Subcutaneous abdominal adipose tissue (tissue), 5 donors: ENCODE measurements around the gene STAT5A.

ENCODE experiments used
- H3K27ac ChIP-seq: one replicate; pipeline ENCODE4 v1.7.0; 2013; ENCODE audit warnings: low read depth, mild to moderate bottlenecking, inconsistent platforms, low read length, moderate library complexity
- H3K27me3 ChIP-seq, 5 donors: one replicate each; pipeline ENCODE4 v1.7.0; 2013; ENCODE audit warnings: low read length in 5 of 5, inconsistent platforms in 1 of 5; ENCODE audit not compliant: control insufficient read depth in 5 of 5, insufficient read depth in 4 of 5
- H3K36me3 ChIP-seq, 5 donors: one replicate each; pipeline ENCODE4 v1.7.0; 2013; ENCODE audit warnings: low read length in 5 of 5; ENCODE audit not compliant: control insufficient read depth in 5 of 5, insufficient read depth in 5 of 5
- H3K4me1 ChIP-seq, 5 donors: one replicate each; pipeline ENCODE4 v1.7.0; 2013; ENCODE audit warnings: low read length in 5 of 5, mild to moderate bottlenecking in 3 of 5, moderate library complexity in 1 of 5; ENCODE audit not compliant: control insufficient read depth in 5 of 5, insufficient read depth in 5 of 5
- H3K4me3 ChIP-seq, 5 donors: one replicate each; pipeline ENCODE4 v1.7.0; 2013; ENCODE audit warnings: low read length in 5 of 5, low read depth in 1 of 5
- H3K9ac ChIP-seq, 5 donors: one replicate each; pipeline ENCODE4 v1.7.0; 2013; ENCODE audit warnings: low read length in 5 of 5, mild to moderate bottlenecking in 4 of 5, moderate library complexity in 3 of 5
- H3K9me3 ChIP-seq, 5 donors: one replicate each; pipeline ENCODE4 v1.7.0; 2013; ENCODE audit warnings: low read length in 5 of 5; ENCODE audit not compliant: control insufficient read depth in 5 of 5
- donor health status: healthy.
- donor health status: healthy.
- donor health status: healthy.
- donor health status: healthy.
- donor health status: healthy.

The STAT5A gene

DNA sequence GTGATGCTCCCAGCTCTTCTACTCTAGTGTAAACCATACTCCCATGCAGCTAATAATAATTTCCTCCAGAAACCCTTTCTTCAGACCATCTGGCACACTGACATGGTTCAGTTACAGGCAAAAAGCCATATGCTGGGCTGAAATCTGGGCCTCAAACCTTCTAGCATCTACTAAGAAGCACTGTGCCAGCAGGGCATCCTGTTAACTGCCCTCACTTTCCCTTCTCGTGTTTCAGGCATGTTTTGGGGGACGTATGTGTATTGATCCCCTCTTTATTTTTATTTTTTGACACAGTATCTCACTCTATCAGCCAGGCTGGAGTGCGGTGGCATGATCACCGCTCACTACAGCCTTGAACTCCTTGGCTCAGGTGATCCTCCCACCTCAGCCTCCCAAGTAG, 33.3 kb downstream of the STAT5A start:
- H3K9me3 ChIP-seq, result no peaks in the 10 kb centered on the region
- peaks cover 0 to 28% (median 0%) of the 10 kb centered on the region in 5 donors for H3K4me1 ChIP-seq
- H3K36me3 ChIP-seq, result peaks cover 17 to 93% (median 74%) of the 10 kb centered on the region in 5 donors
- no peaks in the 10 kb centered on the region for H3K27me3 ChIP-seq
- no peak overlapping the region for H3K27ac ChIP-seq
- no peak overlapping the region for H3K9ac ChIP-seq
- no peak overlapping the region for H3K4me3 ChIP-seq

GRCh38 chr17:42322382-42323267, 34.3 kb downstream of the STAT5A start:
- peaks cover 13 to 93% (median 74%) of the 10 kb centered on the region in 5 donors for H3K36me3 ChIP-seq
- peak overlapping the region in 1 of 5 donors; percentile 48 for H3K9ac ChIP-seq
- H3K9me3 ChIP-seq, result no peaks in the 10 kb centered on the region
- no peaks in the 10 kb centered on the region for H3K27me3 ChIP-seq
- peaks cover 0 to 28% (median 0%) of the 10 kb centered on the region in 5 donors for H3K4me1 ChIP-seq
- H3K4me3 ChIP-seq, result no peak overlapping the region
- peak overlapping the region; percentile 22 for H3K27ac ChIP-seq

DNA sequence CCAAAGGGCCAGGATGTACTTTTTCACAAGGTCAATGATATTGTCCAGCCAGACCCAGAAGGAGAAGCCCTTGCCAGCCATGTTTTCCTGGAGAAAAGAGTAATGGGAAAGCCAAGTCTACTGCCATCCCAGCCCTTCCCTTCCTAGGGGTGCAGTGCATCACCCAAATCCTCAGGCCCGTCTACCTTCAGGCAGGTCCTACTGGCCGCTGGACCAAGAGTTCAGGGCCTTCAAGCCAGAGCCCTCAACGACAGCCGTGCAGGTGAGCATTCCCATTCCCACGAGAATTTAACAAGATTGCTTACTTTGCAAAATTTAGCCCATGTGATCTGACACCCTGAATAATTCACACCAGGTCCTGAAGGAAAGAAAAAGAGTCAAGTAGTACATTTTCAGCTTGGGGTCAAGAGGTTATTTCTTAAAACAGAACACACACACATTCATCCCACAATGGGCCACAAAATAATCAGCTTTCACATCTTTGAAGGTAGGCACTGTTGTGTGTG, 35.0 kb downstream of the STAT5A start:
- peak overlapping the region in 1 of 5 donors; percentile 48 for H3K9ac ChIP-seq

GRCh38 chr17:42325026-42325425, 36.7 kb downstream of the STAT5A start:
- Histone ChIP-seq H3K36me3 (peaks cover 13 to 86% (median 67%) of the 10 kb centered on the region in 5 donors), H3K4me3 (no peak overlapping the region), H3K4me1 (peaks cover 0 to 23% (median 8%) of the 10 kb centered on the region in 5 donors), H3K9me3 (no peaks in the 10 kb centered on the region), H3K27ac (no peak overlapping the region), H3K9ac (no peak overlapping the region), H3K27me3 (no peaks in the 10 kb centered on the region)

More for the DNA sequence above, 35.0 kb downstream of the STAT5A start:
- Histone ChIP-seq H3K36me3 (peaks cover 13 to 88% (median 70%) of the 10 kb centered on the region in 5 donors), H3K27me3 (no peaks in the 10 kb centered on the region), H3K27ac (no peak overlapping the region), H3K4me1 (peaks cover 0 to 28% (median 0%) of the 10 kb centered on the region in 5 donors), H3K9me3 (no peaks in the 10 kb centered on the region), H3K4me3 (no peak overlapping the region)

DNA sequence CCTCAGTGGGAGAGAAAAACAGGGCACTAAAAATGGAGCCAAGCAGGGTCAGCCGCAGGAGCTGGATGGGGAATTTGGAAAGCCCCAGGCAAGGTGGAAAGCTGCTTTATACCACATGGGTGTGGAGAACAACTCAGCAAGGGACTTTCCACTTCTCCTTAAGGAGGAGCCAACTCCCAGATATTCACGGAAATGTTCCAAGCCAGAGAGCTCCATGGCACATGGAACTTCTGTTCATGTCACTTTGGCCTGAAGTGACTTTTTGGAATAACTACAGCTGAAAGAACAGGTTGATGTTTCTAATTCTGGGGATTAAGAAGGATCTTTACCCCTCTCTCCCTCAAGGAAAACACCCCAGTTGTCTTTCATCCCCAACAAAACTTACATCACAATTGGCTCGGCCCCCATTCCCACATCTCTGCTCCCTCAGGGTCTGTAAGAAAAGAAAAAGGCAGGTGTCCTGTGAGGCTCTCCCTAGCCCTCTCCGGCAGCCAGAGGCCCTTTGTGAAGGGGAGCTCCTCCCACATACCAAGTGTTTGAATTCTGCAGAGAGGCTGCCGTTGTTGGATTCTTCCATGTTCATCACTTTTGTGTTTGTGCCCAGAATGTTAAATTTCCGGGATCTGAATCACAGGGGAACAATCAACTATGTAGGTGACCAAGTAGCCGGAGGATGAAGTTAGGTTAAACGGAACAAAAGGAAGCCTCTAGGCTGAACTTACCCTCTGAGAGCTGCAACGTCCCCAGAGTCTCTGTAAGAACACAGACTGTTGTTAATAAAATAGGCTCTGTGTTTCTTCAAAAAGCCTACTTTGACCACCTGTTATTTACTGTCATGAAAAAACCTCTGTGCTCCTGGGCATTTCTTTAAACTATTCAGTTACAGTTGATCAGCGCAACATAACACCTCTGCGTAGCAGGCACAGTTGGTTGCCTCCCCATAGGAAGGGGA, 41.0 kb downstream of the STAT5A start:
- Histone ChIP-seq H3K27ac (peak overlapping the region; percentile 62), H3K9ac (peak overlapping the region in 2 of 5 donors; percentile 14 to 15), H3K36me3 (peaks cover 21 to 78% (median 61%) of the 10 kb centered on the region in 5 donors)

DNA sequence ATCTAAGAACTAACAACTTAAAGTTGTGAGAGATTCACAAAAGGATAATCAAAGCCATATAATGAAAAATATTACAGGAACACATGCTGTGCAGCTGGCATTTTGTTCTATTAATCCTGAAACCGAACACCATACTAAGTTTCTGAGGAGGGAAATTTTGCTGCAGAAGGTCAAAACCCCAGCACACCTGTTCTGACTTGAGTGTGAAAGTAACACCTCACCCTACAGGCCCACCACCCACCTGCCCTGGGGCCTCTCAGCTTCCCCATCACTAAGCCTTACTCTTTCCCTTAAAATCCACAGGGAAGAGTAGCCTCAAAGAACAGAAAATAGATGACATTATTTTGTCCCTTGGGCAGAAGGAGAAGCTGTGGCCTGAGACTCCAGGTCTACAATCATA, 44.8 kb downstream of the STAT5A start:
- peaks cover 18 to 78% (median 63%) of the 10 kb centered on the region in 5 donors for H3K36me3 ChIP-seq
- no peak overlapping the region for H3K9ac ChIP-seq
- peaks cover 0 to 12% (median 8%) of the 10 kb centered on the region in 5 donors for H3K4me1 ChIP-seq
- no peak overlapping the region for H3K27ac ChIP-seq
- H3K4me3 ChIP-seq, result no peak overlapping the region
- no peaks in the 10 kb centered on the region for H3K27me3 ChIP-seq
- no peaks in the 10 kb centered on the region for H3K9me3 ChIP-seq

More for the DNA sequence above, 41.0 kb downstream of the STAT5A start:
- no peak overlapping the region for H3K4me3 ChIP-seq
- H3K9me3 ChIP-seq, result no peaks in the 10 kb centered on the region
- no peaks in the 10 kb centered on the region for H3K27me3 ChIP-seq
- H3K4me1 ChIP-seq, result peaks cover 0 to 12% (median 8%) of the 10 kb centered on the region in 5 donors

DNA sequence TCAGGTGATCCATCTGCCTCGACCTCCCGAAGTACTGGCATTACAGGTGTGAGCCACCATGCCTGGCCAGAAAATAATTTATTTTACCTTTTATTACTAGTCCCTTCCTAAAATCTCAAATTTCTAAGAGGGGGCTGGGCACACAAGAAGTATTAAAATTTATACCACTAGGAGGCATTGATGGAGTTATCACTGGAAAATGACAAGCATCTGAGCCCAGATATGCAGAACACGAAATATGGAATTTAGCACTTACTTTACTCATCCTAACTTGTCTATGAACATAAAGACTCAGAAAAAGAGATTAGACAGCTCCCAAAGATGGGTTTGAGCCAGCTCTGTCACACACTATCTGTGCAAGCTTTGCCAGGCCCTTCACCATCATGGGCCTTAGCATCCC, 46.4 kb downstream of the STAT5A start:
- peaks cover 0 to 3% (median 2%) of the 10 kb centered on the region in 5 donors for H3K4me1 ChIP-seq
- H3K4me3 ChIP-seq, result no peak overlapping the region
- H3K36me3 ChIP-seq, result peaks cover 18 to 81% (median 68%) of the 10 kb centered on the region in 5 donors
- no peaks in the 10 kb centered on the region for H3K9me3 ChIP-seq
- H3K27me3 ChIP-seq, result no peaks in the 10 kb centered on the region
- no peak overlapping the region for H3K27ac ChIP-seq
- no peak overlapping the region for H3K9ac ChIP-seq

DNA sequence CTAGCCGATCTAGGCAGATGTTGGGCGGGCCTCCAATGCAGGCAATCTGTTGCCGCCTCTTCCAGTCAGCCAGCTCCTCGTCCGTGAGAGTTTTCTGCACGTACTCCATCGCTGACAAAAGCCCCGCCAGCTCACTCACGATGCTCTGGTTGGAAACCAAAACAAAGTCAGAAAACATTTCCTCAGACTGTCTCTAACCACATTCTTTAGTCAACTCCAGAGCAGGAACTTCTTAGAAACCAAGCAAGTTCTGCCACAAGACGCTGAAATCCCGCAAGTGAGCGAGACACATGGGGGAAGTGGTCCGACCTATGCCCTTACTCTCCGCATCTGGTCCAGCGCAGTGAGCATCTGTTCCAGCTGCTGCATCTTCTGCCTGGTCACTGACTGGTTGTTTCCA, 49.1 kb downstream of the STAT5A start:
- Histone ChIP-seq H3K27ac (no peak overlapping the region), H3K4me3 (no peak overlapping the region), H3K4me1 (peaks cover 0 to 3% (median 0%) of the 10 kb centered on the region in 5 donors), H3K9me3 (no peaks in the 10 kb centered on the region), H3K36me3 (peaks cover 10 to 87% (median 76%) of the 10 kb centered on the region in 5 donors), H3K27me3 (no peaks in the 10 kb centered on the region), H3K9ac (no peak overlapping the region)

DNA sequence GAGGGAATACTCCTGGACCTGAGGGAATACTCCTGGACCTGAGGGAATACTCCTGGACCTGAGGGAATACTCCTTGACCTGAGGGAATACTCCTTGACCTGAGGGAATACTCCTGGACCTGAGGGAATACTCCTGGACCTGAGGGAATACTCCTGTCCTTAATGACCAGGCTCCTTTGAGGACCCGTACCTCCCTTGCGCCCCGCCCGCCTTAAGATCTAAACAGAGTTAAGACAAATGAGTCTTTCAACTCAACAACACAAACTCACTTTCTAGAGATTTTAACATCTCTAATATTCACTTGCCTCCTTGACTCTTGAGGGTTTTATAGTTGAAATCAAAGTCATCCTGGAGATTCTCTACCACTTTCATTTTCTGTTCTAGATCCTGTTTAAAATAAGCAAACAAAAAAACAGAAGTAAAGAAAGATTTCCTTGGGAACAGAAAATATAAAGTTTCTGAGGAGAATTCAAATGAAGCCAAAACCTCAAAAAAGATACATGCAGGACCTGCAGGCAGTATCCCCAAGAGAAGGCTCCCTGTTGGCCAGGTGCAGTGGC, 50.2 kb downstream of the STAT5A start:
- Histone ChIP-seq H3K36me3 (peaks cover 7 to 87% (median 72%) of the 10 kb centered on the region in 5 donors), H3K27ac (no peak overlapping the region), H3K27me3 (no peaks in the 10 kb centered on the region), H3K9me3 (no peaks in the 10 kb centered on the region), H3K4me1 (peaks cover 0 to 3% (median 0%) of the 10 kb centered on the region in 5 donors), H3K4me3 (no peak overlapping the region), H3K9ac (no peak overlapping the region)
